Progenitor cell of endocrine pancreas (in vitro differentiated cells): ENCODE measurements around the gene PPP1R12A. TPM values are rescaled to one million over a fixed set of nuclear protein-coding genes. Genes with fewer than 3 reads are reported as not detected.
"Not testable (repeated sequence)": the region's sequence is repeated elsewhere in the genome, so short reads cannot be mapped to it uniquely, and the experiment has no call there.

Experiments used
- DNase-seq: peaks from one replicate; pipeline ENCODE4 v3.0.0; 2021; ENCODE audit warnings: low spot score; ENCODE audit not compliant: unreplicated experiment
- H3K27ac Mint-ChIP-seq: 2 replicates; pipeline ENCODE4 v1.8.0; 2021; ENCODE audit warnings: mild to moderate bottlenecking, moderate library complexity, mixed read lengths
- H3K27me3 Mint-ChIP-seq: 2 replicates; pipeline ENCODE4 v1.8.0; 2021; ENCODE audit warnings: mixed read lengths
- H3K36me3 Mint-ChIP-seq: 2 replicates; pipeline ENCODE4 v1.8.0; 2022; ENCODE audit warnings: mixed read lengths; ENCODE audit not compliant: insufficient read depth
- H3K4me1 Mint-ChIP-seq: 2 replicates; pipeline ENCODE4 v1.8.0; 2021; ENCODE audit warnings: low read depth, mixed read lengths
- H3K4me3 Mint-ChIP-seq: 2 replicates; pipeline ENCODE4 v1.8.0; 2021; ENCODE audit warnings: low read depth, mild to moderate bottlenecking, moderate library complexity, mixed read lengths
- H3K9me3 Mint-ChIP-seq: 2 replicates; pipeline ENCODE4 v1.8.0; 2021; ENCODE audit warnings: low read depth, mixed read lengths
- CTCF ChIP-seq: fragments of 200-600 bp; sonication (generic); IDR thresholded peaks from one replicate; pipeline ENCODE4 v1.5.0; 2021; ENCODE audit warnings: antibody characterized with exemption, mild to moderate bottlenecking; ENCODE audit not compliant: unreplicated experiment
- total RNA-seq: library from RNA; stranded (reverse); gene quantifications from 2 replicates; pipeline ENCODE4 v1.2.1, GENCODE V29; 2021

The PPP1R12A gene
- total RNA-seq, 1 donor from 2014 or later, result 73.2 TPM

- Mint-ChIP-seq H3K4me3 (no peak overlapping the region), H3K9me3 (no peaks in the 10 kb centered on the region), H3K4me1 (peaks cover 2% of the 10 kb centered on the region), H3K27me3 (no peaks in the 10 kb centered on the region), H3K27ac (no peak overlapping the region), H3K36me3 (peaks cover 7% of the 10 kb centered on the region)
- no peak for TF ChIP-seq CTCF
- DNase-seq, result no peak
Observed at GRCh38 chr12:79826267-79827128, 108.4 kb downstream of the PPP1R12A start.

- peaks cover 13% of the 10 kb centered on the region for H3K36me3 Mint-ChIP-seq
- no peak overlapping the region for H3K4me3 Mint-ChIP-seq
- H3K27me3 Mint-ChIP-seq, result no peaks in the 10 kb centered on the region
Observed at GRCh38 chr12:79822475-79822874, 112.4 kb downstream of the PPP1R12A start.

GRCh38 chr12:79818856-79819255 lies 116.0 kb downstream of the PPP1R12A start:
- no peak overlapping the region for H3K4me3 Mint-ChIP-seq
- TF ChIP-seq CTCF, result no peak
- DNase-seq, result no peak
- peaks cover 2% of the 10 kb centered on the region for H3K4me1 Mint-ChIP-seq
- no peak overlapping the region for H3K27ac Mint-ChIP-seq
- H3K9me3 Mint-ChIP-seq, result no peaks in the 10 kb centered on the region
- H3K36me3 Mint-ChIP-seq, result peaks cover 19% of the 10 kb centered on the region
- H3K27me3 Mint-ChIP-seq, result no peaks in the 10 kb centered on the region

More at GRCh38 chr12:79822475-79822874, 112.4 kb downstream of the PPP1R12A start:
- no peak for TF ChIP-seq CTCF
- Mint-ChIP-seq H3K9me3 (no peaks in the 10 kb centered on the region), H3K4me1 (peaks cover 2% of the 10 kb centered on the region), H3K27ac (no peak overlapping the region)
- no peak for DNase-seq

GRCh38 chr12:79784366-79785065 lies 150.4 kb downstream of the PPP1R12A start:
- not testable (repeated sequence) for H3K27me3 Mint-ChIP-seq, H3K36me3 Mint-ChIP-seq, H3K9me3 Mint-ChIP-seq, H3K27ac Mint-ChIP-seq, DNase-seq, H3K4me3 Mint-ChIP-seq, H3K4me1 Mint-ChIP-seq

GRCh38 chr12:79782172-79782900 lies 152.6 kb downstream of the PPP1R12A start:
- TF ChIP-seq CTCF, result no peak

More at GRCh38 chr12:79782172-79782900, 152.6 kb downstream of the PPP1R12A start:
- Mint-ChIP-seq H3K9me3 (no peaks in the 10 kb centered on the region), H3K27ac (no peak overlapping the region), H3K27me3 (no peaks in the 10 kb centered on the region), H3K36me3 (peaks cover 6% of the 10 kb centered on the region), H3K4me1 (peaks cover 3% of the 10 kb centered on the region), H3K4me3 (no peak overlapping the region)
- no peak for DNase-seq
